Ectodermal cell (in vitro differentiated cells): Measurements from ENCODE around the gene PALS2.

ENCODE experiments used
- H3K27ac ChIP-seq: 2 replicates; pipeline ENCODE4 v1.7.0; 2013; ENCODE audit warnings: mild to moderate bottlenecking, low read depth, low read length; ENCODE audit not compliant: insufficient read depth, poor library complexity, severe bottlenecking
- H3K27me3 ChIP-seq: 2 replicates; pipeline ENCODE4 v1.7.0; 2013; ENCODE audit warnings: mild to moderate bottlenecking, low read length; ENCODE audit not compliant: insufficient read depth, control insufficient read depth, poor library complexity, severe bottlenecking
- H3K36me3 ChIP-seq: one replicate; pipeline ENCODE4 v1.7.0; 2013; ENCODE audit warnings: low read length; ENCODE audit not compliant: control insufficient read depth, insufficient read depth
- H3K4me1 ChIP-seq: one replicate; pipeline ENCODE4 v1.7.0; 2013; ENCODE audit warnings: low read length; ENCODE audit not compliant: control insufficient read depth, insufficient read depth
- H3K4me3 ChIP-seq: 2 replicates; pipeline ENCODE4 v1.7.0; 2013; ENCODE audit warnings: low read depth, low read length, control low read depth; ENCODE audit not compliant: insufficient read depth
- H3K9me3 ChIP-seq: 2 replicates; pipeline ENCODE4 v1.7.0; 2013; ENCODE audit warnings: mild to moderate bottlenecking, low read length, moderate library complexity; ENCODE audit not compliant: control insufficient read depth
- WGBS, 2 experiments: methylation state at CpG; one replicate each; pipeline ENCODE4 v1.1.7; 2013; ENCODE audit warnings: missing lambda C conversion rate in 2 of 2; 5-methylcytosine and 5-hydroxymethylcytosine counted together

Gene PALS2

GRCh38 chr7:24570983-24571382 is 2.3 kb upstream of the PALS2 start:
- H3K4me1 ChIP-seq: no peaks in the 10 kb centered on the region
- WGBS, 2 experiments: 92% methylated on average over 2 of the region's 2 CpGs
- no peaks in the 10 kb centered on the region for H3K9me3 ChIP-seq
- H3K27me3 ChIP-seq: peaks cover 3% of the 10 kb centered on the region
- H3K27ac ChIP-seq: no peak overlapping the region
- no peak overlapping the region for H3K4me3 ChIP-seq
- no peaks in the 10 kb centered on the region for H3K36me3 ChIP-seq

- Histone ChIP-seq H3K36me3 (no peaks in the 10 kb centered on the region), H3K27me3 (peaks cover 3% of the 10 kb centered on the region), H3K4me1 (peaks cover 5% of the 10 kb centered on the region), H3K4me3 (no peak overlapping the region), H3K27ac (no peak overlapping the region), H3K9me3 (no peaks in the 10 kb centered on the region)
- 88 to 94% methylated on average over 2 to 4 of the region's 4 CpGs for WGBS, 2 experiments
These were observed 1.2 kb upstream of the PALS2 start for GRCh38 chr7:24572016-24572392.

DNA sequence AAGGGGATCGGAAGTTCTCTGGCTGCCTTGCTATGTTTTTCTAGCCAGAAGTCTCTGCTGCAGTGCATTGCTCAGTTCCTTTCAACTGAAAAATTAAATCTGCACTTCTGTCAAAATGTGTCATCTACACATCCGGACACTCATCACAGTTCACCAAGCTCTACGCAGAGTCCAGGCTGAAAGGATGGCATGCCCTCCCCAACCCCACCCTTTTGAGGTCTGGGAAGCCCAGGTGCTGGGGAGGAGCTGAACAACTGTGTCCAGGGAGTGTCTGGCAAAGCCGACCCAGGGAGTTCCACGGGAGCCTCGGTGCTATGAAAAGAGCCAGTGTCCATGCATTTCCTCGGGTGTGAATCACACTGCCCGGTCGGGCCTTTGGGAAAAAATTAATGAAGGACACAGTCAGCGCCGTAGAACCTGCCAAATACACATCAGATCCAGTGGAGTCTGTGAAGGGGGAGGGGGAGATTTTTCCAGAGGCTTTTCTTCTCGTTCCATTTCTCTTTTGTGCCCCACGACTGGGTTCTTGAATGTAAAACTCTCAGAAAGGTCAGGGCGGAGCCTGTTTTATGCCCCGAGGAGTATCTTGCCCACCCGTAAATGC is 757 bp upstream of the PALS2 start:
- WGBS, 2 experiments: 21 to 25% methylated on average over 16 of the region's 16 CpGs
- Histone ChIP-seq H3K4me3 (peak overlapping the region; percentile 78), H3K4me1 (peaks cover 5% of the 10 kb centered on the region), H3K27ac (no peak overlapping the region), H3K9me3 (no peaks in the 10 kb centered on the region), H3K36me3 (no peaks in the 10 kb centered on the region), H3K27me3 (peaks cover 3% of the 10 kb centered on the region)

- Histone ChIP-seq H3K27ac (peak overlapping the region; percentile 79), H3K36me3 (no peaks in the 10 kb centered on the region), H3K9me3 (no peaks in the 10 kb centered on the region), H3K27me3 (peaks cover 3% of the 10 kb centered on the region), H3K4me3 (peak overlapping the region; percentile 78), H3K4me1 (peaks cover 5% of the 10 kb centered on the region)
- WGBS, 2 experiments: 0 to 1% methylated on average over 101 of the region's 101 CpGs
These were observed 494 bp downstream of the PALS2 start for GRCh38 chr7:24573554-24574338.

DNA sequence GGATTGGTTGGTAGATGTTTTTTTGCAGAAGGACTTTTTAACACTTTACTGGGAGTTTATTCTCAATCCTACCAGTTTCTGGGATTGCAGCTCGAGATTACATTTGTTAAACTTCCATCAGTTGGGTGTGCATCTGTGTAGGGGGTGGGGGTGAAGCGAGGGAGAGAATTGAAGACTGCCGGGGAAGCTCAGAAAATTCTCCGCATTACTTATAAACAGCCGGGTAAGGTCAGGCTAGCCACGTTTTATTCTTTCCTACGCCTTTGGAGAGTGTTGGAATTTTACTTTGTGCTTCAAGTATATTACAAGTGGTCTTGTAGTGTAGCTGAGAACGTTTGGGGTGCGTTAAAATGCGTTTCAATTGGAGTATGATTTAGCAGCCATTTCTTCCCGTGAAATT is 1.1 kb downstream of the PALS2 start:
- 0% methylated on average over 11 of the region's 11 CpGs for WGBS, 2 experiments

DNA sequence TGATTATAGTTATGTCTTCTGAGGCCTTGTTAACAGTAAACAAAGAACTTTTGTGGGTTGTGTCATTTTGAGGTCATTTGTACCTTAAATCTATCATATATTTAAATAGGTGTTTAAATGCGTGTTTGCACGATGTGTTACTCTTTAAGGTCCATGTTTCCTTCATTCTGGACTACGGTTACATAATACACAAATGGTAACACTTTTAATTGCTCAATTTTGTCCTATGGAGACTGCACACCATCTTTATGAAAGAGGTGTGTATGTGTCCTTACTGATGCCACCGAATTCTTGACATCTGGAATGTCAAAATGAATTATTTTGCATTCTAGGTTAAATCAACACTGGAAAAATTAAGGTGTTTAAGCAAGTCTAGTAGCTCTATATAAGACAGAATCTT is 1.7 kb downstream of the PALS2 start:
- Histone ChIP-seq H3K4me3 (peak overlapping the region; percentile 78), H3K27me3 (peaks cover 3% of the 10 kb centered on the region), H3K4me1 (peaks cover 5% of the 10 kb centered on the region), H3K36me3 (no peaks in the 10 kb centered on the region), H3K9me3 (no peaks in the 10 kb centered on the region), H3K27ac (no peak overlapping the region)
- 28 to 51% methylated on average over 2 of the region's 4 CpGs for WGBS, 2 experiments

More for the DNA sequence above, 1.1 kb downstream of the PALS2 start:
- Histone ChIP-seq H3K27me3 (peaks cover 3% of the 10 kb centered on the region), H3K36me3 (no peaks in the 10 kb centered on the region), H3K27ac (peak overlapping the region; percentile 28), H3K9me3 (no peaks in the 10 kb centered on the region), H3K4me3 (peak overlapping the region; percentile 78), H3K4me1 (peaks cover 5% of the 10 kb centered on the region)

DNA sequence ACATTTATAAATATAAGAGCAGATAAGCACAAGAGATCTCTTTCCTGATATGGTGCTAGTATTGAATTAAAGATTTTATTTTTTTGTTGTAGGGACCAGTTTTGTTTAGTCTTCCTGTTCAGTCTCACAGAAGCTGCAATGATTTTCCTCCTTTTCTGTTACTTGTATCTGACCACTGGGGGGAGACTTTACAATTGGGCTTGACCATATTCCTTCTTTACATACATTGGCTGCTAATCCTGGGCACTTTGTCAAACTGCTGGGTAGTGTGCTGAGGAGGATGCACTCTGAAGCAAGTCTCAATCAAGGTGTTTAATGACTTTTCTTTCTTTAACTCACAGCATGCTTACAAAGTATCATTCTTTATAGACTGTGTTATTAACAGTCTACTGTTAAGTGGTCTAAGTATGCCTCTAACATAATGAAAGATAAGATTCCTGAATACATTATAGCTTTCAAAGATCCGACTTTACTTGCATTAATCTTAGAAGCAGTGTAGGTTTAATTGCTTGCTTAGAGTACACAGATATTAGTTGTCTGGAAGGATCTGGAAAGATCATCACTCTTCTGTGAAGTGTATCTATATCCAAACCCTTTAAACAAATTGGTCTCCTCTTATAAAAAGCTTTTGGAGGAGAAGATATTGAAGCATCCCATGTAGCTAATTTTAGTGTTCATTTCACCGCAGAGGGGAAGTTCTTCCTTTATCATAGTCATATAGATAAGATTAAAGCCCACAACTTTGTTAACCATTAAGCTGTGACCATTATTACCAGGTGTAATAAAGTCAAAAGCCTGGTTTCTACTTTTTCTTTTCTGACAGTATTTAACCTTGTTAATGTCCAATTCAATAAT is 3.1 kb downstream of the PALS2 start:
- peaks cover 3% of the 10 kb centered on the region for H3K27me3 ChIP-seq
- 92% methylated on average over 2 of the region's 2 CpGs; no CpG with 5 or more reads in 1 of the 2 experiments for WGBS, 2 experiments
- H3K4me3 ChIP-seq: no peak overlapping the region
- H3K4me1 ChIP-seq: peaks cover 5% of the 10 kb centered on the region
- no peak overlapping the region for H3K27ac ChIP-seq
- H3K9me3 ChIP-seq: no peaks in the 10 kb centered on the region
- no peaks in the 10 kb centered on the region for H3K36me3 ChIP-seq

DNA sequence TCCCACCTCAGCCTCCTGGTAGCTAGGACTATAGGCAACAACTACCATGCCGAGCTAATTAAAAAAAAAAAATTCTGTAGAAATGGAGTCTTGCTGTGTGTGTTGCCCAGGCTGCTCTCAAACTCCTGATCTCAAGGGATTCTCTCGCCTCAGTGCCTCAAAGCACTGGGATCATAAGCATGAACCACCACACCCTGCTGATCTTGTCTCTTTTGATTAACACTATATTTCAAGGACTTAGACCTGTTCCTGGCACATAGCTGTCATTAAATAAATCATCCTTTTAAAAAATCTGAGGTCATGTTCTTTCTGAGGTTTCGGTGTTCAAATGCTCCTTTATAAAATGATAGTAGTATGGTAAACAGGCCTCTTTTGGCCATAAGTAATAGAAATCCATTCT is 4.8 kb downstream of the PALS2 start:
- Histone ChIP-seq H3K36me3 (no peaks in the 10 kb centered on the region), H3K4me1 (peaks cover 5% of the 10 kb centered on the region), H3K27me3 (no peaks in the 10 kb centered on the region), H3K4me3 (no peak overlapping the region), H3K27ac (no peak overlapping the region), H3K9me3 (no peaks in the 10 kb centered on the region)
- WGBS, 2 experiments: 62 to 65% methylated on average over 3 of the region's 3 CpGs

DNA sequence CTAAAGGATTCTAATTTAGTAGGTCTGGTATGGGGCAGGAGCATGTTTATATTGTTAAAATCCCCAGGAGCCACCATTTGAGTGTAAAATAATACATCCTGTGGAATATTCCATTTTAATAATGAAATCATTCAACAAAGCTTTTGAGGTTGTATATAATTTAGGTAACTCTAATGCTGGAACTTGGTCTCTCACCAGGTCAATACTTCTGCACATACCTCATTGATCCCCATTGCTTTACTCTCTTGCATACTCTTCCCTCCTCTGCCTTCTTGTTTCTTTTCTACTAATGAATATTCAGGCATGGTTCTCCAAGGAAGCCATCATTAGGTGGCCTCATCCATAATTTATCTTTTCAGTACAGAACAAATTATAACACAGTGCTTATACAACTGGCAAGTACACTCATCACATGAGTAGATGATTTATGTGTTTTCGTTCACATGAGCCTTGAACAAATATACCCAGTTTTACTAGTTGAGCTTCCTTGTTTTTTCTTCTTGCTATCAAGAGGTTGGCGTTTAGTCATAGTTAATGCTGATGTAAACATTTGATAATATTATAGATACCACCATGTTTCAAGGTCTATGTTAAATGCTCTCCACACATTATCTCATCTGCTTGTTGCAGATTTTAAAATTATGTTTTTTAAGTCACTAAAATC is 7.2 kb downstream of the PALS2 start:
- Histone ChIP-seq H3K27me3 (no peaks in the 10 kb centered on the region), H3K4me3 (no peak overlapping the region), H3K36me3 (no peaks in the 10 kb centered on the region), H3K9me3 (no peaks in the 10 kb centered on the region), H3K4me1 (peaks cover 5% of the 10 kb centered on the region), H3K27ac (no peak overlapping the region)
- 86 to 100% methylated on average over 1 of the region's 2 CpGs for WGBS, 2 experiments
